ENCODE data around the gene LY6G6D.

The LY6G6D gene

DNA sequence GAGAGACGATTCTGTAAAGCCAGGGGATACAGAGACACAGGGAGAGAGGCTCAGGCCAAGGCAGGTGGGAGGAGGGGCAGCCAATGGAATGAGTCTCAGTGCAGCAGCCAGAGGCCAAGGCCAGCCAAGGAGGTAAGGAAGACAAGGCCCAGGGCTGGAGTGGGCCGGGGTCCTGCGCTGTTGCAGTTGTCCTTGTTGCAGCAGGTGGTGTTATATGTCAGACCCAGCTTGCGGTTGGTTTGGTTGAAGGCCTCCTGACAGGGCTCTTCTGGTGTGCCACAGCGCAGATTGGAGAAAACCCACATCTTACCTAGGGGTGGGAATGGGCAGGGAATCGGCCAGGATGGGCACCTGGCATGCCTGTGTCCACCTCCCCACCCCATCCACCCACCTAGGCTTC, 3.9 kb downstream of the LY6G6D start:
- DNase-seq (ENCODE audit: low read depth in 2 of 2), result no peak

GRCh38 chr6:31720196-31720770, 5.1 kb downstream of the LY6G6D start:
- no peak for DNase-seq (ENCODE audit: low read depth in 2 of 2)

GRCh38 chr6:31721351-31722020, 6.3 kb downstream of the LY6G6D start, which contains the start of gene LY6G6C:
LY6G6C (minus strand) TSS chr6:31721746; CDS start chr6:31721679, 67 bp downstream.
- DNase-seq (ENCODE audit: low read depth in 2 of 2), result no peak

DNA sequence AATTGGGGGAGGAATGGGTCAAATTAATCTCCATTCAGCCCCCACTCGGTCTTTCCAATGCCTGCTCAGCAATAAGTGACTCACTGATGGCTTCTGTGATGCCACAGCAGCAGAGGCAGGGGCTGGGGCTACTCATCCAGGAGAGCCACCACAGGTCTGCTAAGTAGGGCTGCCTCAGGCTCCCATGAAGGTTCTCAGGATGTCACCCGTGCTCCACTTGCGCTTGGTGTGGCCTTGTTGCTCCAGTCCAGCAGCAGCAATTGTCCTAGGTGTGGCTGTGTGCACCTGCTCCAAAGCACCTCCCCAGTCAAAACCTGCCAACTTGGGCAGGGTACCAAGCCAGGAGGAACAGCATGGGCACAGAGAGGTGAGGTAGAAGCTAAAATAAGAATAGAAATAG, 7.0 kb downstream of the LY6G6D start:
- no peak for DNase-seq (ENCODE audit: low read depth in 2 of 2)

DNA sequence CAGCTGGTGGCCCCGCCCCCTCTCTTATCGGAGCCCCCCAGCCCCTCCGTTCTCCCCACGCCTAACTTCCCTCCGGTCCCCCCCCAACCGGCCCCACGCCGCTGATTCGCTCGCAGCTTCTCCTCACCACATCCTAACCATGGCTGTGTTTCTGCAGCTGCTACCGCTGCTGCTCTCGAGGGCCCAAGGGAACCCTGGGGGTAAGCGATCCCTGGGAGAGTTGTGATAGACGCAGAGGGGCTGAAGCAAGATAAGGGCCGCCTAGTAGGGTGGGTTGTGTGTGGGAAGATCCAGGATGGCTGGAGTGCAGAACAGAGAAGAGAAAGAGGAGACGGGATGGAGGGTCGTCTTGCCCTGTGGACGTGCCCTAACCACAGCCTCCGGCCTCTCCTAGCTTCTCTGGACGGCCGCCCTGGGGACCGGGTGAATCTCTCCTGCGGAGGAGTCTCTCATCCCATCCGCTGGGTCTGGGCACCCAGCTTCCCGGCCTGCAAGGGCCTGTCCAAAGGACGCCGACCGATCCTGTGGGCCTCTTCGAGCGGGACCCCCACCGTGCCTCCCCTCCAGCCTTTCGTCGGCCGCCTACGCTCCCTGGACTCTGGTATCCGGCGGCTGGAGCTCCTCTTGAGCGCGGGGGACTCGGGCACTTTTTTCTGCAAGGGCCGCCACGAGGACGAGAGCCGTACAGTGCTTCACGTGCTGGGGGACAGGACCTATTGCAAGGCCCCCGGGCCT, 8.3 kb downstream of the LY6G6D start, which contains the start of gene MPIG6B:
MPIG6B (plus strand) TSS at position 129 of the 735 bp plus-strand sequence; CDS start at position 140, 11 bp downstream.
- DNase-seq (ENCODE audit: low read depth in 2 of 2), result no peak

DNA sequence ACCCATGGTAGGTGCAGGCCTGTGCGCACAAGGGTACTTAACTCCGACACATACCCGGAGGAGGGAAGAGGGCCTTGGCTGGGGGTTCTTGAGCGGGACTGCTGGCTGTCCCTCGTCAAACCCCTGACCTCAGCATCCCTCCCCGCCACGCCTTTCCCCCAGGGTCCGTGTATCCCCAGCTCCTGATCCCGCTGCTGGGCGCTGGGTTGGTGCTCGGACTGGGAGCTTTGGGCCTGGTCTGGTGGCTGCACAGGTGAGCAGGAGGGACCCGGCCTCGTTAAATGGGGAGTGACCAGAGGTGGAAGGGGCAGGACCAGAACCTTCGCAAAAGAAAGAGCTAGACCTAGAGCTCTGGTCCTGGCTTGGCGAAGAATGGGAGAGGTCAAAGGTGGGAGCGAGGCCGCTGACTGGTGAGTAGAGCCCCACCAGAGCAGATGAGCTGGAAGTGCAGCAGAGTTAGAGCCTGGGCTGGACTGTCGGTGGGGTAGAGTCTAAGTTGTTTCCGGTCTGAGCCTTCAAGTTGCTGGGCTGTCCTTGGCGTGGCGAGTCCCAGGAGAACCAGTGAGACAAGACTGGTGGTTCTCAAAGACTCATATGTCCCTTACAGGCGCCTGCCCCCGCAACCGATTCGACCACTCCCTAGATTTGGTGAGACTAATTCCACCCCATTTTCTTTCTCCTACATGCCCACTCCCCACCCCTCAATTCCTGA, 9.0 kb downstream of the LY6G6D start:
- no peak for DNase-seq (ENCODE audit: low read depth in 2 of 2)

GRCh38 chr6:31725502-31726350, 10.6 kb downstream of the LY6G6D start:
- no peak for DNase-seq (ENCODE audit: low read depth in 2 of 2)

DNA sequence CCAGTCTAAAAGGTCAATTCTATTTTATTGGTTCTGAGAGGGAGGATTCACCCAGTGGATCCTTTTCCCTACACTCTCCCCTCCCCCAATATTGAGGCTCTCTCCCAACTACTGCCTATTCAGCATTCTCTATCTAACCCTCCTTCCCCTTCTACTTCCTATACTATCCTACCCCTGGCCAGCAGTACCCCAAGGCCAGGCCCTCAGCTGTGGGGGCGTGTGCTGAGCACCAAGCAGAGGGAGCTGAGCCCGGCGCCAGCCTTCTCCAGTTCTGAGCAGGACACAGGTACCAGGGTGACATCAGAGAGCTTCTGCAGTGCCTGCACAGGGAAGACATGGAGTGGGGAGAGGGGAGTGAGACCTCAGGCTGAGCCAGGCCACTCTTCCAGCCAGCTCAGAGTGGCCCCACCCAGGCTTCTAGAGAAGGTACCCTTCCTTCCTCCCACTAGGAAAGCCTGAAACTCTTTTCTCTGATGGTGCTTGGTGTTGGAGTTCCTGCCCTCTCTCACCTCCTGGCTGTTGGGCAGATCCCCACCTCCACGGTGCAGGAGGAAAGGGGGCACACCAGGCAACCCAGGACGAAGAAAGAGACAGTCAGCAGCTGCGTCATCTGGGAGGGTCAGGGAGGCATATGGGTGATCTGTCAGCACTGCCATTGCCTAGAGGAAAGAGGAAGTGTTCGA, 12.0 kb downstream of the LY6G6D start:
- no peak for DNase-seq (ENCODE audit: low read depth in 2 of 2)

- no peak for DNase-seq (ENCODE audit: low read depth in 2 of 2)
These were observed 12.8 kb downstream of the LY6G6D start for GRCh38 chr6:31727717-31728671.

- no peak for DNase-seq (ENCODE audit: low read depth in 2 of 2)
These were observed 13.8 kb downstream of the LY6G6D start, which contains the start of gene DDAH2 for GRCh38 chr6:31728767-31729514. DDAH2 (minus strand) TSS chr6:31729299; CDS start chr6:31729161, 138 bp downstream.

- peak; percentile 59 to 60 for DNase-seq (ENCODE audit: low read depth in 2 of 2)
These were observed 14.4 kb downstream of the LY6G6D start for GRCh38 chr6:31729515-31729978.

GRCh38 chr6:31729979-31730630, 15.0 kb downstream of the LY6G6D start:
- DNase-seq (ENCODE audit: low read depth in 2 of 2), result peak; percentile 54 to 62

DNA sequence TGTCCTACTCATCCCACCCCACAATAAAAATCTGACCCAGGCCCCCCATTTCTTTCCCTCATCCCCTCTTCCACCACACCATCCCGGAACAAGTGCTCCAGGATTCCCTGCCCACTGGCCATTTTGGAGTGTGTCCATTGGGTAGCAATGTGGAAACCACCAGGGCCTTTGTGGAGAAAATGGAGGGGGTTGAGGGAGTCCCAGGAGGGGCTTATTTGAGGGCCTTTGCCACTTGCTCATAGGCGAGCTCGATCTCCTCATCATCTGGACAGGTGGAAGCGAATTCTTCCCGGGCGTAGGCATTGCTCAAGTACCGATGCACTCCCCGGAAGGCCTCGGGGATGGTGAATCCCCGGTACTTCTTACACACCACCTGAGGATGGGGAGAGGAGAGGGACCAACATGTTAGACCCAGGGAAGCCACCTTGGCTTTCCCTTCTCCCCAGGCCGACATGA, 15.5 kb downstream of the LY6G6D start:
- DNase-seq (ENCODE audit: low read depth in 2 of 2), result no peak

GRCh38 chr6:31732029-31732428, 16.9 kb downstream of the LY6G6D start:
- no peak for DNase-seq (ENCODE audit: low read depth in 2 of 2)

- no peak for DNase-seq (ENCODE audit: low read depth in 2 of 2)
These were observed 18.6 kb downstream of the LY6G6D start for GRCh38 chr6:31733734-31734133.

DNA sequence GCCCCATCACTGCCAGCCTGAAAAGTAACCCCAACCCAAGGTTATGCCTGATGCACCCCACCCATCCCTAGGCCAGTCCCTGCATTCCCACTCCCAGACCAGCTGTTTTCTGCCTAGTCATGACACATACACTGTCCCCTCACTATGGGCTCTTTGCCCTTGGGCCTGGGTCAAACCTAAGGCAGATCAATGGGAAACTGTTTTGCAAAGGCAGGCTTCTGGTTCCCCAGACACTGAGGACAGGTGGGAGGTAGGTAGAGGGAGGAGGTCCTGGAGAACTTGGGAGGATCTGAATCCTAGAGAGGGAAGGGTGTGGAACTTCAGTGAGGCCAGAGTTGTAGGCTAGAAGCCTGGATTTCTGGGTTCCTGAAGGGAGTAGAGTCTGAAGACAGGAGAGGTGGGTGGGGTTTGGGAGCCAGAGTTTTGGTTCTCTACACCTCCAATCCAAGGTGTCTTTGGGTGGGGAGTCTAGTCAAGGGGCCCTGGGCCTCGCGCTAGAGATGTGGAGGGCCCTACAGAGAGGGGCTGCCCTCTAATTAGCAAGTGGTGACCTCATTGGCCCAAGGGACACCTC, 19.2 kb downstream of the LY6G6D start:
- DNase-seq (ENCODE audit: low read depth in 2 of 2), result no peak

- DNase-seq (ENCODE audit: low read depth in 2 of 2), result peak; percentile 44 to 47
These were observed 19.8 kb downstream of the LY6G6D start for GRCh38 chr6:31734821-31735406.
